WTC11 (cell line): Measurements from ENCODE around the gene NRXN2. TPM values are rescaled to one million over a fixed set of nuclear protein-coding genes. Genes with fewer than 3 reads are reported as not detected.

Source experiments
- ATAC-seq: fragments of 200-7000 bp; cut with Tn5 transposase; 2 replicates; pipeline ENCODE4 v1.10.0; 2021; ENCODE audit warnings: mild to moderate bottlenecking, moderate library complexity
- CTCF ChIA-PET: fragments of 300-600 bp; sonication (Branson Sonifier 250); formaldehyde crosslinking; loops from one replicate; lab custom pipeline; 2021; ENCODE audit warnings: antibody characterized with exemption; lab: Charles Lee
- POLR2A ChIA-PET: fragments of 350-600 bp; sonication (Branson Sonifier 250); formaldehyde crosslinking; loops from one replicate; lab custom pipeline; 2021; ENCODE audit warnings: antibody characterized with exemption; lab: Charles Lee
- DNase-seq: peaks from one replicate; pipeline ENCODE4 v3.0.0; 2021; ENCODE audit warnings: low spot score
- H3K27ac Mint-ChIP-seq: 2 replicates; pipeline ENCODE4 v1.8.0; 2021; ENCODE audit warnings: mixed read lengths
- H3K27me3 Mint-ChIP-seq: 2 replicates; pipeline ENCODE4 v1.8.0; 2021; ENCODE audit warnings: low read depth, mild to moderate bottlenecking, moderate library complexity, mixed read lengths
- H3K36me3 Mint-ChIP-seq: 2 replicates; pipeline ENCODE4 v1.8.0; 2021; ENCODE audit warnings: mixed read lengths
- H3K4me1 Mint-ChIP-seq: 2 replicates; pipeline ENCODE4 v1.8.0; 2022; ENCODE audit warnings: mixed read lengths
- H3K4me3 Mint-ChIP-seq: 2 replicates; pipeline ENCODE4 v1.8.0; 2021; ENCODE audit warnings: mild to moderate bottlenecking, moderate library complexity, mixed read lengths
- H3K9me3 Mint-ChIP-seq: 2 replicates; pipeline ENCODE4 v1.8.0; 2021; ENCODE audit warnings: mixed read lengths
- ARID4B ChIP-seq: sonication (generic); formaldehyde crosslinking; IDR thresholded peaks from 2 replicates; pipeline ENCODE4 v1.8.0; 2023; ENCODE audit warnings: missing genetic modification reagents, mild to moderate bottlenecking, borderline replicate concordance
- ATF2 ChIP-seq: sonication (generic); formaldehyde crosslinking; IDR thresholded peaks from 2 replicates; pipeline ENCODE4 v1.8.1; 2022; ENCODE audit warnings: low read depth, missing genetic modification reagents, borderline replicate concordance
- ATF3 ChIP-seq: sonication (generic); formaldehyde crosslinking; conservative IDR thresholded peaks from 2 replicates; pipeline ENCODE4 v1.8.1; 2022; ENCODE audit warnings: mild to moderate bottlenecking, missing genetic modification reagents
- CBFB ChIP-seq: sonication (generic); formaldehyde crosslinking; IDR thresholded peaks from 2 replicates; pipeline ENCODE4 v1.8.1; 2022; ENCODE audit warnings: mild to moderate bottlenecking, low read depth, missing genetic modification reagents
- FOXJ3 ChIP-seq: sonication (generic); formaldehyde crosslinking; IDR thresholded peaks from 2 replicates; pipeline ENCODE4 v1.9.0; 2021; ENCODE audit warnings: missing genetic modification reagents, mild to moderate bottlenecking, borderline replicate concordance
- FOXP4 ChIP-seq: sonication (generic); formaldehyde crosslinking; IDR thresholded peaks from 2 replicates; pipeline ENCODE4 v1.8.0; 2022; ENCODE audit warnings: mild to moderate bottlenecking, missing genetic modification reagents
- HMGA2 ChIP-seq: fragments of 250-450 bp; sonication (Bioruptor Pico); IDR thresholded peaks from 2 replicates; pipeline ENCODE4 v1.4.0; 2021; ENCODE audit warnings: mild to moderate bottlenecking, moderate library complexity
- IRF2 ChIP-seq: sonication (generic); formaldehyde crosslinking; IDR thresholded peaks from 2 replicates; pipeline ENCODE4 v1.8.0; 2022; ENCODE audit warnings: low read depth, missing genetic modification reagents, borderline replicate concordance
- JAZF1 ChIP-seq: fragments of 250-450 bp; sonication (Bioruptor Pico); IDR thresholded peaks from 2 replicates; pipeline ENCODE4 v1.9.0; 2021; ENCODE audit warnings: moderate library complexity, mild to moderate bottlenecking, inconsistent platforms
- KAT7 ChIP-seq: sonication (generic); formaldehyde crosslinking; IDR thresholded peaks from 2 replicates; pipeline ENCODE4 v1.8.1; 2023; ENCODE audit warnings: missing genetic modification reagents, mild to moderate bottlenecking, borderline replicate concordance
- NFATC4 ChIP-seq: fragments of 250-450 bp; sonication (Bioruptor Pico); IDR thresholded peaks from 2 replicates; pipeline ENCODE4 v1.9.0; 2021; ENCODE audit warnings: mild to moderate bottlenecking
- NR2C2 ChIP-seq: sonication (generic); formaldehyde crosslinking; IDR thresholded peaks from 2 replicates; pipeline ENCODE4 v1.8.0; 2022; ENCODE audit warnings: mild to moderate bottlenecking, missing genetic modification reagents
- RORB ChIP-seq: fragments of 250-450 bp; sonication (Bioruptor Pico); IDR thresholded peaks from 2 replicates; pipeline ENCODE4 v1.9.0; 2021; ENCODE audit warnings: mild to moderate bottlenecking
- TCF7 ChIP-seq: sonication (generic); formaldehyde crosslinking; IDR thresholded peaks from 2 replicates; pipeline ENCODE4 v1.8.0; 2022; ENCODE audit warnings: mild to moderate bottlenecking, low read depth, missing genetic modification reagents, moderate library complexity
- TP53 ChIP-seq: sonication (generic); formaldehyde crosslinking; IDR thresholded peaks from 2 replicates; pipeline ENCODE4 v1.8.1; 2023; ENCODE audit warnings: mild to moderate bottlenecking, missing genetic modification reagents
- USF1 ChIP-seq: sonication (generic); formaldehyde crosslinking; IDR thresholded peaks from 2 replicates; pipeline ENCODE4 v1.8.0; 2022; ENCODE audit warnings: mild to moderate bottlenecking, missing genetic modification reagents
- USF2 ChIP-seq: sonication (generic); formaldehyde crosslinking; IDR thresholded peaks from 2 replicates; pipeline ENCODE4 v1.8.1; 2023; ENCODE audit warnings: mild to moderate bottlenecking, missing genetic modification reagents, moderate library complexity
- ZNF263 ChIP-seq: sonication (generic); formaldehyde crosslinking; IDR thresholded peaks from 2 replicates; pipeline ENCODE4 v1.8.1; 2022; ENCODE audit warnings: low read depth, mild to moderate bottlenecking, moderate library complexity, missing genetic modification reagents
- ZNF671 ChIP-seq: fragments of 250-450 bp; sonication (Bioruptor Pico); IDR thresholded peaks from 2 replicates; pipeline ENCODE4 v1.8.0; 2021; ENCODE audit warnings: mild to moderate bottlenecking
- ZSCAN18 ChIP-seq: fragments of 250-450 bp; sonication (Bioruptor Pico); IDR thresholded peaks from 2 replicates; pipeline ENCODE4 v2.1.2; 2022; ENCODE audit warnings: mild to moderate bottlenecking, moderate library complexity
- total RNA-seq: library from RNA; stranded (reverse); gene quantifications from 3 replicates; pipeline ENCODE4 v1.2.3, GENCODE V29; 2021

The NRXN2 gene
- total RNA-seq, 1 experiment from 2014 or later: 8.6 TPM

- Mint-ChIP-seq H3K4me3 (no peak overlapping the region), H3K9me3 (no peaks in the 10 kb centered on the region), H3K27me3 (no peaks in the 10 kb centered on the region; the same call in 1 of the 2 replicates), H3K27ac (no peak overlapping the region; the same call in 1 of the 2 replicates), H3K36me3 (no peaks in the 10 kb centered on the region), H3K4me1 (peaks cover 7% of the 10 kb centered on the region; the same call in 1 of the 2 replicates)
- ChIA-PET POLR2A (no interaction called here), CTCF (interaction anchor here (0.7 to 2.7 kb wide), 7 partner anchors 14 to 155 kb away, joined by 3 to 11 read pairs (median 5); no protein-coding TSS in a partner anchor)
- ATAC-seq: no peak
- no peak for TF ChIP-seq FOXJ3
- TF ChIP-seq IRF2 (CRISPR knock-in tag): no peak
- no peak for TF ChIP-seq ATF3 (CRISPR knock-in tag)
- TF ChIP-seq ATF2 (CRISPR knock-in tag): no peak
- TF ChIP-seq KAT7 (CRISPR knock-in tag): no peak
- TF ChIP-seq NR2C2 (CRISPR knock-in tag): no peak
- TF ChIP-seq TP53 (CRISPR knock-in tag): no peak
- no peak for TF ChIP-seq USF1
- TF ChIP-seq HMGA2 (CRISPR knock-in tag): no peak
- TF ChIP-seq JAZF1 (CRISPR knock-in tag): no peak
- no peak for TF ChIP-seq TCF7 (CRISPR knock-in tag)
- no peak for TF ChIP-seq ARID4B
- no peak for TF ChIP-seq RORB (CRISPR knock-in tag)
- TF ChIP-seq NFATC4: no peak
- TF ChIP-seq USF2 (CRISPR knock-in tag): no peak
- TF ChIP-seq ZNF263: no peak
- TF ChIP-seq ZSCAN18 (CRISPR knock-in tag): no peak
- no peak for TF ChIP-seq CBFB
- no peak for TF ChIP-seq FOXP4 (CRISPR knock-in tag)
- TF ChIP-seq ZNF671 (CRISPR knock-in tag): no peak
- DNase-seq: no peak
Measured at GRCh38 chr11:64604458-64605243, 118.3 kb downstream of the NRXN2 start.
